ENCODE results near the gene TANC2.
A peak's percentile ranks its signal among the peaks of the same experiment; 100 is the strongest.

Gene TANC2

GRCh38 chr17:62965686-62966425, at the start of gene TANC2 (continued):
- peak; percentile 47; the same call in 1 of the 2 replicates for TF ChIP-seq ZNF639 (tag by site-specific recombination; IDR thresholded peaks at IDR 0.05)
- no peak for TF ChIP-seq GLI4 (tag by site-specific recombination; IDR thresholded peaks at IDR 0.05)
- TF ChIP-seq ZNF610 (tag by site-specific recombination; IDR thresholded peaks at IDR 0.05; ENCODE audit: borderline replicate concordance), result peak; percentile 76; the same call in 1 of the 2 replicates
- TF ChIP-seq PRDM10 (tag by site-specific recombination; IDR thresholded peaks at IDR 0.05), result peak; percentile 78
- TF ChIP-seq ZNF324 (tag by site-specific recombination; IDR thresholded peaks at IDR 0.05), result peak; percentile 75
- TF ChIP-seq INSM2 (tag by site-specific recombination; IDR thresholded peaks at IDR 0.05), result peak; percentile 80
- TF ChIP-seq SP3 (tag by site-specific recombination; IDR thresholded peaks at IDR 0.05), result peak; percentile 88
- no peak for TF ChIP-seq ZNF626 (tag by site-specific recombination; IDR thresholded peaks at IDR 0.05)
- peak; percentile 84; the same call in 1 of the 2 replicates for TF ChIP-seq ZNF423 (tag by site-specific recombination; IDR thresholded peaks at IDR 0.05)
- peak; percentile 50; the same call in 1 of the 2 replicates for TF ChIP-seq ZNF843 (tag by site-specific recombination; IDR thresholded peaks at IDR 0.05)
- TF ChIP-seq ZNF76 (tag by site-specific recombination; IDR thresholded peaks at IDR 0.05; ENCODE audit: borderline replicate concordance, low read depth), result peak; percentile 77; the same call in 1 of the 2 replicates
- no peak for TF ChIP-seq ZNF280D (tag by site-specific recombination; IDR thresholded peaks at IDR 0.05)
- peak; percentile 68 for TF ChIP-seq ZXDB (tag by site-specific recombination; IDR thresholded peaks at IDR 0.05)
- TF ChIP-seq ZNF138 (tag by site-specific recombination; IDR thresholded peaks at IDR 0.05; ENCODE audit: borderline replicate concordance), result no peak
- no peak for TF ChIP-seq ZNF175 (tag by site-specific recombination; IDR thresholded peaks at IDR 0.05)
- TF ChIP-seq ZSCAN30 (tag by site-specific recombination; IDR thresholded peaks at IDR 0.05), result peak; percentile 35; the same call in 1 of the 2 replicates
- peak; percentile 83 for TF ChIP-seq KLF17 (tag by site-specific recombination; IDR thresholded peaks at IDR 0.05)
- TF ChIP-seq ZNF549 (tag by site-specific recombination; IDR thresholded peaks at IDR 0.05), result no peak
- peak; percentile 97 for TF ChIP-seq ZNF335 (tag by site-specific recombination; conservative IDR thresholded peaks at IDR 0.05)
- 0 out of 2 replicates have a peak, but pooled peaks have one; percentile 31 for TF ChIP-seq ZBTB17 (tag by site-specific recombination; IDR thresholded peaks at IDR 0.05)
- TF ChIP-seq TRIM28 (IDR thresholded peaks at IDR 0.05; ENCODE audit: borderline replicate concordance, low read length), result no peak
- TF ChIP-seq ZNF521 (tag by site-specific recombination; IDR thresholded peaks at IDR 0.05), result no peak
- TF ChIP-seq REPIN1 (tag by site-specific recombination; IDR thresholded peaks at IDR 0.05; ENCODE audit: low read depth), result no peak
- TF ChIP-seq PRDM6 (tag by site-specific recombination; IDR thresholded peaks at IDR 0.05), result no peak
- peak; percentile 82 for TF ChIP-seq KLF8 (tag by site-specific recombination; IDR thresholded peaks at IDR 0.05)
- peak; percentile 86 for TF ChIP-seq GLIS2 (tag by site-specific recombination; IDR thresholded peaks at IDR 0.05)
- TF ChIP-seq GLIS1 (tag by site-specific recombination; IDR thresholded peaks at IDR 0.05), result peak; percentile 59; the same call in 1 of the 2 replicates
